Peyer's patch (tissue), 4 donors: ENCODE results near the gene ACTR1B.

Experiments
- CTCF ChIP-seq, 6 experiments: fragments of 450-650 bp in 4 of 6; fragments of 200-600 bp in 2 of 6; sonication (generic) in 1 of 6; IDR thresholded peaks; one replicate each; pipeline ENCODE4 v1.5.1; 2017 to 2019; ENCODE audit warnings: antibody characterized with exemption in 6 of 6, mild to moderate bottlenecking in 3 of 6, moderate library complexity in 1 of 6
- POLR2A ChIP-seq, 2 donors: fragments of 450-650 bp; IDR thresholded peaks; one replicate each; pipeline ENCODE4 v1.5.1; 2017; ENCODE audit warnings: antibody characterized with exemption in 2 of 2, mild to moderate bottlenecking in 2 of 2, moderate library complexity in 2 of 2

DNA sequence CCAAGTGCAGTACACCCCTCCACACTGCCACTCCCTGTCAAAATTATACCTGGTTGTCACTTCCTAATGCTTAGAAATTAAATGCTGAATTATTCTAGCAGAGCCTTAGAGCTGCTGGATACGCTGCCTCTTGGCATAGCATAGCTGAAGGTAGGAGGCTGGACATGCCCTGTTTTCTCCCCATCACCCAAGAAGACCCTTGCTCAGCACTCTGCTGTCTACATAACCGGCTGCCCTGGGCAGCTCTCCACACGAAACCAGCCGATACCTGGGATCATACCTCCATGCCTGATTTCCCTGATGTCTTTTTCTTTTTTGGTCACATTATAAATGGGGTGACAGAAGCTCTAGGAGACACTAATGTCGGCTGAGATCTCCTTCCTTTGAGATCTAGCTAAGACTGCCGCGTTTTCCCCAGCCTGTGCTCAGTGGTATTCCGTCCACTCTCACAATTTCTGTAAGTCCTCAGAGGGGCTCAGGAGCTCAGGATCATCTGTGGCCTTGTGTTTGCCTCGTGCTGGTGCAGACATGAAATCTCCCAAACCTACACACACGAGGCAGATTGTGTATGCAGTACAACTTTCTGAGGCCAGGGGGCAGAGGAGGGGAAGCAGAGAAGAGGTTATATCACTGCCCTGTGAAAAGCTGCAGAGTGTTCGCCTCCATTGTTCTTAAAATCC lies 36.1 kb upstream of the ACTR1B start:
- TF ChIP-seq CTCF (IDR thresholded peaks at IDR 0.05), result peak in 5 of 6 experiments; percentile 27 to 73 (median 60)
- TF ChIP-seq POLR2A (IDR thresholded peaks at IDR 0.05), result no peak
